HepG2 (cell line): ENCODE data around the gene EEF1AKMT4. TPM values are rescaled to one million over a fixed set of nuclear protein-coding genes. Genes with fewer than 3 reads are reported as not detected.
A peak's percentile ranks its signal among the peaks of the same experiment; 100 is the strongest.

Experiments used
- FOSL2 ChIP-seq: sonication (generic); formaldehyde crosslinking; IDR thresholded peaks from 2 replicates; pipeline ENCODE4 v1.4.0; 2020; ENCODE audit warnings: missing genetic modification reagents
- HCFC1 ChIP-seq: fragments of 150-350 bp; IDR thresholded peaks from 2 replicates; pipeline ENCODE4 v1.6.1; 2014; ENCODE audit warnings: low read depth, low read length
- HIVEP1 ChIP-seq: sonication (generic); formaldehyde crosslinking; IDR thresholded peaks from 2 replicates; pipeline ENCODE4 v1.4.0; 2020; ENCODE audit warnings: mild to moderate bottlenecking, missing genetic modification reagents
- KDM2A ChIP-seq: sonication (generic); formaldehyde crosslinking; IDR thresholded peaks from 2 replicates; pipeline ENCODE4 v1.4.0; 2020; ENCODE audit warnings: low read depth, missing genetic modification reagents, borderline replicate concordance
- MIXL1 ChIP-seq: IDR thresholded peaks from 2 replicates; pipeline ENCODE4 v1.6.1; 2016
- MTF1 ChIP-seq: sonication (generic); formaldehyde crosslinking; IDR thresholded peaks from 2 replicates; pipeline ENCODE4 v1.5.0; 2020; ENCODE audit warnings: missing genetic modification reagents
- PRMT3 ChIP-seq: sonication (generic); formaldehyde crosslinking; IDR thresholded peaks from 2 replicates; pipeline ENCODE4 v1.8.1; 2022; ENCODE audit warnings: low read depth, mild to moderate bottlenecking, moderate library complexity, missing genetic modification reagents, borderline replicate concordance
- SAFB2 ChIP-seq: sonication (generic); formaldehyde crosslinking; IDR thresholded peaks from 2 replicates; pipeline ENCODE4 v1.5.1; 2020; ENCODE audit warnings: missing genetic modification reagents, low read depth, mild to moderate bottlenecking, borderline replicate concordance
- SMAD3 ChIP-seq: sonication (generic); formaldehyde crosslinking; IDR thresholded peaks from 2 replicates; pipeline ENCODE4 v1.4.0; 2020; ENCODE audit warnings: missing genetic modification reagents
- SRSF1 ChIP-seq: fragments of 200-400 bp; formaldehyde crosslinking; optimal IDR thresholded peaks from 2 replicates; pipeline ENCODE3; 2017; ENCODE audit warnings: mild to moderate bottlenecking, low read depth, low read length, moderate library complexity
- SSRP1 ChIP-seq: IDR thresholded peaks from 2 replicates; pipeline ENCODE4 v1.6.1; 2016; ENCODE audit warnings: control low read depth
- TRIM24 ChIP-seq: sonication (generic); formaldehyde crosslinking; IDR thresholded peaks from 2 replicates; pipeline ENCODE4 v1.8.0; 2022; ENCODE audit warnings: mild to moderate bottlenecking, missing genetic modification reagents
- ZKSCAN8 ChIP-seq: IDR thresholded peaks from 2 replicates; pipeline ENCODE4 v1.6.1; 2016; ENCODE audit warnings: borderline replicate concordance, missing genetic modification reagents, missing compliant biosample characterization
- ZNF275 ChIP-seq: sonication (generic); formaldehyde crosslinking; IDR thresholded peaks from 2 replicates; pipeline ENCODE4 v1.8.0; 2022; ENCODE audit warnings: missing genetic modification reagents, mild to moderate bottlenecking, inconsistent platforms, borderline replicate concordance
- ZNF331 ChIP-seq: sonication (generic); formaldehyde crosslinking; IDR thresholded peaks from 2 replicates; pipeline ENCODE4 v1.4.0; 2020; ENCODE audit warnings: missing genetic modification reagents
- polyA plus RNA-seq, 8 experiments: library from polyadenylated mRNA; depleted of rRNA in 3 of 8; stranded (reverse) in 7 of 8; unstranded in 1 of 8; fragments of >200 nt; fragmentation: Illumina TruSeq in 4 of 8; extraction: Trizol in 4 of 8; gene quantifications; 2 replicates each; pipeline versions ENCODE4 v1.2.1 to v1.2.3, GENCODE V29; 2011 to 2016; ENCODE audit warnings: low read depth in 4 of 8, missing spikeins in 1 of 8, mixed read lengths in 1 of 8; ENCODE audit not compliant: insufficient read depth in 1 of 8
- total RNA-seq, 5 experiments: library from RNA; depleted of rRNA; stranded (reverse); fragments of >200 nt; fragmentation: Illumina TruSeq; extraction: Trizol; gene quantifications; 2 replicates each; pipeline ENCODE4 v1.2.3, GENCODE V29; 2016; ENCODE audit warnings: low read depth in 1 of 5
- TF ChIP-seq, protein P1 (sequence below): sonication (generic); formaldehyde crosslinking; IDR thresholded peaks from 2 replicates; pipeline ENCODE4 v1.5.1; 2020; ENCODE audit warnings: mild to moderate bottlenecking, missing genetic modification reagents, borderline replicate concordance
- TF ChIP-seq, protein P2 (sequence below): sonication (generic); formaldehyde crosslinking; IDR thresholded peaks from 2 replicates; pipeline ENCODE4 v1.4.0; 2020; ENCODE audit warnings: missing genetic modification reagents, borderline replicate concordance

The EEF1AKMT4 gene
- total and polyA plus RNA-seq, 2 of the 13 experiments (the other 11 are each of a cell fraction or from before 2014, with no cell fraction given): 13.1 to 15.8 TPM

DNA sequence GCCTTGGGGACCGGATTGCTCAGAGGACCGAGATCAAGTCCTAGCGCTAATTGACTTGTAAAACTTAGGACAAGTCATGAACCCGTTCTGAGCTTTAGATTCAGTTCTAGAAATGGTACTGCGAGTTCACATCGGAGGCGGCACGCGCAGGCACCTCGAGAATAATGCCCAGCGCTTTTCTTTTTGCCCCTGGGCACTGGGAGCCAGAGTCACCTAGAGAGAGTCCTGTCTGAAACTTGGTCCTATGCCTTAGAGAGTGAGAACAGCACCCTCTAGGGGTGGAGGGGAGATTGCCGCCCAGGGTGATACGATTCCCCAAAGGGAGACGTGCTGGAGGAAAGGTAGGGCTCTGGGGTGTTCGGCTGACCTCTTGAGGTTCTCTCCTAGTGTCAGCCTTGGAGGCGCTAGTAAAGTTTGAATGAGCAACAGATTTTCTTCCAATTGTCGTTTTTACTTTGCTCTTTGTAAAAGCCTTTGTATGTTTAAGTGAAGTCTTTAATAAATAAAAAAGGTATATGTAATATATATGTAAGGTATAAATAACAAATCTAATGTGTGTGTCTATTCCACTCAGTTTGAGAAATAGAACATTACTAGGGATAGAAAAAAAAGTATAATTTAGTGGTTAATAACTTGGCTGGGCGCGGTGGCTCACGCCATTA, 826 bp downstream of the EEF1AKMT4 start (continued):
- TF ChIP-seq KDM2A: no peak
- TF ChIP-seq ZNF331 (CRISPR knock-in tag): peak; percentile 70; the same call in 1 of the 2 replicates
- no peak for TF ChIP-seq HCFC1
- TF ChIP-seq SSRP1: 0 out of 2 replicates have a peak, but pooled peaks have one; percentile 75
- TF ChIP-seq ZKSCAN8 (CRISPR knock-in tag): no peak
- TF ChIP-seq MTF1 (CRISPR knock-in tag): 0 out of 2 replicates have a peak, but pooled peaks have one; percentile 9
- TF ChIP-seq TRIM24 (CRISPR knock-in tag): no peak
- TF ChIP-seq FOSL2 (CRISPR knock-in tag): peak; percentile 34; the same call in 1 of the 2 replicates
- TF ChIP-seq SMAD3 (CRISPR knock-in tag): 0 out of 2 replicates have a peak, but pooled peaks have one; percentile 18
- no peak for TF ChIP-seq ZNF275 (CRISPR knock-in tag)
- TF ChIP-seq SAFB2 (CRISPR knock-in tag): no peak
- TF ChIP-seq, protein P1, sequence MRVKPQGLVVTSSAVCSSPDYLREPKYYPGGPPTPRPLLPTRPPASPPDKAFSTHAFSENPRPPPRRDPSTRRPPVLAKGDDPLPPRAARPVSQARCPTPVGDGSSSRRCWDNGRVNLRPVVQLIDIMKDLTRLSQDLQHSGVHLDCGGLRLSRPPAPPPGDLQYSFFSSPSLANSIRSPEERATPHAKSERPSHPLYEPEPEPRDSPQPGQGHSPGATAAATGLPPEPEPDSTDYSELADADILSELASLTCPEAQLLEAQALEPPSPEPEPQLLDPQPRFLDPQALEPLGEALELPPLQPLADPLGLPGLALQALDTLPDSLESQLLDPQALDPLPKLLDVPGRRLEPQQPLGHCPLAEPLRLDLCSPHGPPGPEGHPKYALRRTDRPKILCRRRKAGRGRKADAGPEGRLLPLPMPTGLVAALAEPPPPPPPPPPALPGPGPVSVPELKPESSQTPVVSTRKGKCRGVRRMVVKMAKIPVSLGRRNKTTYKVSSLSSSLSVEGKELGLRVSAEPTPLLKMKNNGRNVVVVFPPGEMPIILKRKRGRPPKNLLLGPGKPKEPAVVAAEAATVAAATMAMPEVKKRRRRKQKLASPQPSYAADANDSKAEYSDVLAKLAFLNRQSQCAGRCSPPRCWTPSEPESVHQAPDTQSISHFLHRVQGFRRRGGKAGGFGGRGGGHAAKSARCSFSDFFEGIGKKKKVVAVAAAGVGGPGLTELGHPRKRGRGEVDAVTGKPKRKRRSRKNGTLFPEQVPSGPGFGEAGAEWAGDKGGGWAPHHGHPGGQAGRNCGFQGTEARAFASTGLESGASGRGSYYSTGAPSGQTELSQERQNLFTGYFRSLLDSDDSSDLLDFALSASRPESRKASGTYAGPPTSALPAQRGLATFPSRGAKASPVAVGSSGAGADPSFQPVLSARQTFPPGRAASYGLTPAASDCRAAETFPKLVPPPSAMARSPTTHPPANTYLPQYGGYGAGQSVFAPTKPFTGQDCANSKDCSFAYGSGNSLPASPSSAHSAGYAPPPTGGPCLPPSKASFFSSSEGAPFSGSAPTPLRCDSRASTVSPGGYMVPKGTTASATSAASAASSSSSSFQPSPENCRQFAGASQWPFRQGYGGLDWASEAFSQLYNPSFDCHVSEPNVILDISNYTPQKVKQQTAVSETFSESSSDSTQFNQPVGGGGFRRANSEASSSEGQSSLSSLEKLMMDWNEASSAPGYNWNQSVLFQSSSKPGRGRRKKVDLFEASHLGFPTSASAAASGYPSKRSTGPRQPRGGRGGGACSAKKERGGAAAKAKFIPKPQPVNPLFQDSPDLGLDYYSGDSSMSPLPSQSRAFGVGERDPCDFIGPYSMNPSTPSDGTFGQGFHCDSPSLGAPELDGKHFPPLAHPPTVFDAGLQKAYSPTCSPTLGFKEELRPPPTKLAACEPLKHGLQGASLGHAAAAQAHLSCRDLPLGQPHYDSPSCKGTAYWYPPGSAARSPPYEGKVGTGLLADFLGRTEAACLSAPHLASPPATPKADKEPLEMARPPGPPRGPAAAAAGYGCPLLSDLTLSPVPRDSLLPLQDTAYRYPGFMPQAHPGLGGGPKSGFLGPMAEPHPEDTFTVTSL (CRISPR knock-in tag): peak; percentile 18; the same call in 1 of the 2 replicates
- TF ChIP-seq MIXL1 (CRISPR knock-in tag): no peak
- no peak; the same call in 1 of the 2 replicates for TF ChIP-seq HIVEP1 (CRISPR knock-in tag)
- TF ChIP-seq PRMT3: no peak
- no peak for TF ChIP-seq SRSF1
- TF ChIP-seq, protein P2, sequence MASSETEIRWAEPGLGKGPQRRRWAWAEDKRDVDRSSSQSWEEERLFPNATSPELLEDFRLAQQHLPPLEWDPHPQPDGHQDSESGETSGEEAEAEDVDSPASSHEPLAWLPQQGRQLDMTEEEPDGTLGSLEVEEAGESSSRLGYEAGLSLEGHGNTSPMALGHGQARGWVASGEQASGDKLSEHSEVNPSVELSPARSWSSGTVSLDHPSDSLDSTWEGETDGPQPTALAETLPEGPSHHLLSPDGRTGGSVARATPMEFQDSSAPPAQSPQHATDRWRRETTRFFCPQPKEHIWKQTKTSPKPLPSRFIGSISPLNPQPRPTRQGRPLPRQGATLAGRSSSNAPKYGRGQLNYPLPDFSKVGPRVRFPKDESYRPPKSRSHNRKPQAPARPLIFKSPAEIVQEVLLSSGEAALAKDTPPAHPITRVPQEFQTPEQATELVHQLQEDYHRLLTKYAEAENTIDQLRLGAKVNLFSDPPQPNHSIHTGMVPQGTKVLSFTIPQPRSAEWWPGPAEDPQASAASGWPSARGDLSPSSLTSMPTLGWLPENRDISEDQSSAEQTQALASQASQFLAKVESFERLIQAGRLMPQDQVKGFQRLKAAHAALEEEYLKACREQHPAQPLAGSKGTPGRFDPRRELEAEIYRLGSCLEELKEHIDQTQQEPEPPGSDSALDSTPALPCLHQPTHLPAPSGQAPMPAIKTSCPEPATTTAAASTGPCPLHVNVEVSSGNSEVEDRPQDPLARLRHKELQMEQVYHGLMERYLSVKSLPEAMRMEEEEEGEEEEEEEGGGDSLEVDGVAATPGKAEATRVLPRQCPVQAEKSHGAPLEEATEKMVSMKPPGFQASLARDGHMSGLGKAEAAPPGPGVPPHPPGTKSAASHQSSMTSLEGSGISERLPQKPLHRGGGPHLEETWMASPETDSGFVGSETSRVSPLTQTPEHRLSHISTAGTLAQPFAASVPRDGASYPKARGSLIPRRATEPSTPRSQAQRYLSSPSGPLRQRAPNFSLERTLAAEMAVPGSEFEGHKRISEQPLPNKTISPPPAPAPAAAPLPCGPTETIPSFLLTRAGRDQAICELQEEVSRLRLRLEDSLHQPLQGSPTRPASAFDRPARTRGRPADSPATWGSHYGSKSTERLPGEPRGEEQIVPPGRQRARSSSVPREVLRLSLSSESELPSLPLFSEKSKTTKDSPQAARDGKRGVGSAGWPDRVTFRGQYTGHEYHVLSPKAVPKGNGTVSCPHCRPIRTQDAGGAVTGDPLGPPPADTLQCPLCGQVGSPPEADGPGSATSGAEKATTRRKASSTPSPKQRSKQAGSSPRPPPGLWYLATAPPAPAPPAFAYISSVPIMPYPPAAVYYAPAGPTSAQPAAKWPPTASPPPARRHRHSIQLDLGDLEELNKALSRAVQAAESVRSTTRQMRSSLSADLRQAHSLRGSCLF (CRISPR knock-in tag): no peak
